ENCODE results near the gene ATP23.

Gene ATP23, protein sequence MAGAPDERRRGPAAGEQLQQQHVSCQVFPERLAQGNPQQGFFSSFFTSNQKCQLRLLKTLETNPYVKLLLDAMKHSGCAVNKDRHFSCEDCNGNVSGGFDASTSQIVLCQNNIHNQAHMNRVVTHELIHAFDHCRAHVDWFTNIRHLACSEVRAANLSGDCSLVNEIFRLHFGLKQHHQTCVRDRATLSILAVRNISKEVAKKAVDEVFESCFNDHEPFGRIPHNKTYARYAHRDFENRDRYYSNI

DNA sequence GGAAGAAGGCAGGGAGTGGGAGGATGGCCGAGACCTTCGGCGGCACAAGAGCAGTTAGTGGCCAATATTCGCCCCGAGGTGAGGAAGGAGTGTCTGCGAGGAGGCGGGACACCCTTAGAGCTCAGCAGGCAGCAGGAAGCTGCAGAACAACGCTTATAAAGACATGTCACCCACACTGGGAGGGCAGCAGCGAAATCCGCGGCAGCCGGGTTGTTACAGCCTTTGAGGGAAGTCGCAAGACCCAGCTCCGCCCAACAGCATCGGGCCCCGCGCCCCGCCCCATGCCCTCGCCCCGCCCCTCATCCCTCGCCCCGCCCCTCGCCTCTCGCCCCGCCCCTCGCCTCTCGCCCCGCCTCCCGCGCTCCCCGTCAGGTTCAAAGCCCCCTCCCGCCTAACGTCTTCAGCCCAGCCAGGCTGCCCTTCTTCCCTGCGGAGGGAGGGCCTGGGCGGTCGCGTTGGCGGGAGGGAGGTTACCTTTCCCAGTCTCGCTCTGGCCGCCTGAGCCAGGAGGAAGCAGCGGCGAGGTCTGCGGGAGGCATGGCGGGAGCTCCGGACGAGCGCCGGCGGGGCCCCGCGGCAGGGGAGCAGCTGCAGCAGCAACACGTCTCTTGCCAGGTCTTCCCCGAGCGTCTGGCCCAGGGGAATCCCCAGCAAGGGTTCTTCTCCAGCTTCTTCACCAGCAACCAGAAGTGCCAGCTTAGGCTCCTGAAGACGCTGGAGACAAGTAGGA lies at the start of gene ATP23:
ATP23 (plus strand) TSS at position 403 of the 730 bp plus-strand sequence; CDS start at position 538, 135 bp downstream.
- peak; percentile 36 for DNase-seq

DNA sequence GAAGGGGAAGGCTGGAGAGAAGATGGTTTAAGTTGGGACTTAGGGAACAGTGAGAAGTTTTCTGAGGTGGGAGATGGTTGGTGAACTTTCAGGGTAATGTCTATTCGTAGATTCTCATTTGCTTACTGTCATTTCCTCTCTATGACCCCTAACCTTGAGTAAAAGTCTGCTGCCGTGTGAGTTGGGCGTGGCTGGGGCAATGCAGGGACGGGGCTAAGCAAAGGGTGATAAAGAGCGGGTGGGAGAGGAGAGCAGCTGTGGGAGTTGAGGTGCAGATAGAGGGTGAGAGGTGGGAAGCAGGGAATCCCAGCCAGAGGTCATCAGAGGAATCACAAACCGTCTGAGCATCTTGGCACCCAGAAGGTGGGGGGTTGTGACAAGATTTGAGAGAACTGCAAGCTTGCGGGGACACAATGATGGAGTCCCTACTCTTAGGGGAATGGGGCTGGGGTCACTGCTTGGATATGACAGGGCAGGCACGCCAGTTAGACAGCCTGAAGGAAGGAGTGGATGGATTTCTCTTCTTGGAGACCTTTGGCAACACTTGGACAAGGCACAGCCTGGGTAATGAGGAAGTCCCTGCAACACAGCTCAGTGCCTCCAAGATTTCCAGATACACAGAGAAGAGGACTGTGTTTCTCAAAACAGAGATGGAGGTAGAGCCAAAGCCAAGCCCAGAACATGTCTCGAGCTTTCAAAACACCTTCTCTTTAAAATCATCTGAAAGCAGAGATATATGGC lies 49.0 kb upstream of the ATP23 start:
- no peak for DNase-seq

DNA sequence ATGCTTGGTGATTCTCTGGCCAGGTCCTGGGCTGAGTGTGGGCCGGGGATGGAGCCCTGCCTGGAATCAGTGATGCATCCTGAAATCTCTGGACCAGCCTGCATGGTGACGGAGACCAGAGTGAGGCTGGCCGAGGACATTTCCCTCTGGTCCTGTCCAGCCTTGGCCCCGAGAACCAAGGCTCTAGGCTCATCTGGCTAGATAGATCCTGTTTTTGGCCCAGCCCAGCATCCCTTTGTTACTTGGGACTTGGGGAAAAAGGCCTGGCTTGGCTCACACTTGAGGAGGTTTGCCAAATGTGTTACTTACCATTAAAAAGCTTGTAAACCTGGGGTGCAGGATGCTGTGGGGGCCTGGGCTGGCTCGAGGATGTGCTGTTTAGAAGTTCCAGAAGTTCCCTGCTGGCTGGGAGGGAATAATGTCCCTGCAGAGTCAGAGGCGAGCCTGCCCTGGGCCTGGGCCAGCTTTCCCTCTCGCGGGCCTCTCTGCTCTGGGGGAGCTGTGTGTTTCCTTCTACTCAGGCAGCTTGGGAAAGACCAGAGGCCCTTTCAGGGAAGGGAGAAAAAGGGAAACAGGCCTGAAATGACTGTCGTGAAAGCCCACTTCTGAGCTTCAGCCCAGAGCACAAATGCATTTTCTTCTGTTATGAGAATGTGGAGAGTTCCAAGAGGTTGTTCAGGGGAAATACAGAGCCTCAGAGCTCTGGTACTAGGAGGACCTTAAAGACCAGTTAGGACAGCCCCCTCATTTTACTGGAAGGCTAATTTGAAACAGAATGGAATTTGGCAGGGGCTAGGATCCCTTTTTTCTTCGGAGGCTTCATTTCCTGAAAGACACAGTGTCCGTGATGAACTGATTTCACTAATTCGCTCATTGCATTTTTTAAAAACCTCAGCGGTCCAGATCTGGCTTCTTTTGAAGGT lies 47.7 kb upstream of the ATP23 start:
- no peak for DNase-seq

DNA sequence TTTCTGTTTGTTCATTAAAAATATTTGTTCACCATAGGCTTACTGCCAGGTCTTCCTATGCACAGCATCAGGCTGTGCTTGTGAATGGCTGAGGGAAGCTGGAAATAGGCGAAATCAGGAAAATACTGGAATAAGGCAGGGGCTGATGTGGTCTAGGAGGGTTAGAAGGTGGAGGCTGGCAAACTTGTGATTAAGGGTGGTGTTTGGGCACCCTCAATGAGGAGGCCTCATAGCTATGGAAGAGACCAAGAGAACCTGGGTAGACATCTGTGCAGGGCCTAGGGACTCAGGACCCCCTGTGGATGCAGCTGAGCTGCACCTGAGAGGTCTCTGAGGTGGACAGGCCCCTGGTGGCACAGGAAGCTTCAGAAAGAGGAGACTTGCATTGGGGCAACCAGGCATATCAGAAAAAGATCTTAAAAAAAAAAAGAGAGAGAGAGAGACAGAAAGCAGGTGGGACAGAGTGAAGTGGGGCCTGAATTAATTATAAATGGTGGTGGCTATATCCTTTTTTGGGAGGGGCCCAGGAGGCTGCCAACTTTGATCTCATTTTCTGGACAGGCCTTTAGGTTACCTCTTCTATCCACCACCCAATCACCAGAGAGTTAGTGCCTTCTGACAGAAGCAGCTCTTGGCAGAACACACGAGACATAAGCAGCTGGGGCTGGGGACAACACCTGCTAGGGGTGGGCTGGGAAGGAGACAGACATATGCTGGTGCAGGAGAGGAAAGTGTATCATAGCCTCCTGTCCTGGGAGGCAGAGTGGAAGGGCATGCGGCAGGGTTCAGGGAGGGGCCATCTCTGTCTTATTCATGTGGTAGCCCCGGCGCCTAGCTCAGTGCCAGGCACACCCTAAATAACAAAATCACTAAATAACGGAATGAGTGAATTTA lies 46.7 kb upstream of the ATP23 start:
- DNase-seq: no peak

DNA sequence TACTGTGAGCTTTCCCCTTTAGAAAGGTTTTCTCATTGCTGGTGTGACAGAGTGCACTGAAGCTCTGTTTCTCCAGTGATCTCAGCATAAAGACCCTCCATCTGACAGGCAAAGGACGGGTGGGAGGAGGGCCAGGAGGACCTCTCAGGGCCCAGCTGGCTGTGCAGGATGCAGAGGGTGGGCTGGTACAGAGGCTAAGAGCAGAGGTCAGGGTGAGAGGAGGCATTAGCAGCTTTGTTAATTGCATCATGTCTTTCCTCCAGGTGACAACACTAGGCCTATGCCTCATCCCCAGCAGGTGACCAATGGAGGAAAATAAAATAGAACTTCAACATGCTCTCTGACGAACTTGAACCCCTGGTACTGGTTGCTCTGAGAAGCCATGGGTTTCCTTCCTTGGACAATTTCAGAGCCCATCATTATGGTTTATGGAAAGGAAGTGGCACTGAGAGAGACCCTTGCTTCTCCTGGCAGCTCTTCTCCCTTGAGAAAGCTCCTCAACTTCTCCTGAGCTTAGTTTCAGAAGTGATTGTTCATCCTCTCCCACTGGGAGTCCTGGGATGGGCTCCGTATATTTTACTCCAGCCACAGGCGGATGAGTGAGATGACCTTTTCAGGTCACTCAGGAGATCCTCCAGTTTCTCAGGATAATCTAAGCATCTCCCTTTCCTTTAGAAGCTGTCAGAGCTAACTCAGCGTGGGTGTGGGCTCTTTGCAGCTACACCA lies 45.8 kb upstream of the ATP23 start:
- no peak for DNase-seq

DNA sequence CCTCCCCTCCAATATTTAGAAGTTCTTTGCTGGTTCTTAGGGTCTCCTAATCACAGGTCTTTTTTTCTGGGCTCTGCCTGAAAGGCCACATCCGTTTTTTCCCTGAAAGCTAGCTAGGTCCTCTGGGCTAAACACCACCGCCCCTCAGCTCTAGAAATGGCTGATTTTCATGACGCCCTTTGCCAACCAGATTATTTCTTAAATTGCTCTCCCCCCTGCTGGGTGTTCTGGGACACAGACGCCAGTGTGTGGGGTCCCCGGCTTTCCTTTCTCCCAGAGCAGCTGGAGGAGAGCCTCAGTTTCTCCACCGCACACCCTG lies 45.3 kb upstream of the ATP23 start:
- no peak for DNase-seq

DNA sequence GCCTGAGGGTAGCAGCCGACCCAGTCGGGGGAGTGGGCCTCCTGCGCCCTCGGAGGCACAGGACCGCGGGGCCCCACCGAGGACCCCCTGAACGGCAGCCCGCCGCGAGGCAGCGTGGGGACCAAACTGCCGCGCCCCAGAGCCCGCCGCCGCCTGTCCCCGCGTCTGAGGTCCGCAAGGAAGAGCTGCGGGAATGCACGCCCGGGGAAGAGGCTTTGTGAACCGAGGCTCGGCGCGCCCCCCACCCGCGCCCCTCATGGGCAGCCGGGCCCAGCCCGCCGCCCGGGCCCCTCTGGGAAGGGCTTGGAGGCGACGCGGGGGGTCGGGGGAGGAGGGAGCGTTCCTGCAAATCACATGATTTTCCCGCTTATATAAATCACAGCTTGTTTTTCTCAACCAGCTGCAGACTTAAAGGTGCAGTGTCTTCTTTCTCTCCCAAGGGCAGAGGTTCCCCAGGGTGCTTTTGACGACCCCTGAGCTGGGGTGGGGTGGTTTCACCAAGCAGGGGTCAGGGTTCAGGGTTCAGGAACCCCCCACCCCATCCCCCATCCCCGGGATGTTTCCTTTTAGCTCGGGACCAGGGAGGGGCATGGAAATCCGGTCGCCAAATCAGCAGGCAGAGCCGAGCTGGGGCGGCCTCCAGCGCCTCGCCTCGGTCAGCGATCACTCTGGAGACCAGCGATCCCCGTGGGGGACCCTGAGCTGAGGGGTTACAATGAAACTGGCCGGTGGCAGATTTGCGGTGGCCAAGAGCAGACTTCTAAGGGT lies 44.7 kb upstream of the ATP23 start:
- no peak for DNase-seq

DNA sequence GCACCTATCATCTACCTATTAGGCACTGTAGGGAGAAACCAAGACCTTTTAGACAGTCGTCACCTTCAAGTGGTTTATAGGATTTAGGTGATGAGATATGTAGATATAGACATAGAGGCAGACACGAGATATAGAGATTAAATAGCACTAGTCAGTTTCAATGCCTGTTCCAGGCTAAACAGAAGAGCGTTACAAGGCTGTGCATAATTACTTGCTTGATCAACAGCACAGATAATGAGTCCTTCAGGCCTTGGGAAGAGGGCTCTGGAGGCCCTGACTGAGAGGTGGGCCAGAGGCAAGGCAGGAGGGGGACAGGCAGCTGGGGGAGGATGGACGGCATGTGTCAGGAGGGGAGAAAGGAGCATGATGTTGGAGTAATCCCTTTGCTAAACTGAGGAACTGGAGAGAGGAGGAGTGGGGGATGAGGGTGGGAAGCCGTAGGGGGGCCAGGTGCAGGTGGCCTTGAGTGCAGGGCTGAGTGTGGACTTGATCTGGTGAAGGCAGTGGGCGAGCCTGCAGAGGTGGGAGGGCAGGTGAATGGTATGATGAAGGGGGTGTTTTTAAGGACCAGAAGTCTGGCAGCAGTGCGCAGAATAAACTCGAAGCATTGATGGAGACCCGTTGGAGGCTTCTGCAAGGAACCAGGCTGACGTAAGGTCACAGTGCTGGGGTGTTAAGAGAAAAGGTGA lies 43.9 kb upstream of the ATP23 start:
- no peak for DNase-seq

DNA sequence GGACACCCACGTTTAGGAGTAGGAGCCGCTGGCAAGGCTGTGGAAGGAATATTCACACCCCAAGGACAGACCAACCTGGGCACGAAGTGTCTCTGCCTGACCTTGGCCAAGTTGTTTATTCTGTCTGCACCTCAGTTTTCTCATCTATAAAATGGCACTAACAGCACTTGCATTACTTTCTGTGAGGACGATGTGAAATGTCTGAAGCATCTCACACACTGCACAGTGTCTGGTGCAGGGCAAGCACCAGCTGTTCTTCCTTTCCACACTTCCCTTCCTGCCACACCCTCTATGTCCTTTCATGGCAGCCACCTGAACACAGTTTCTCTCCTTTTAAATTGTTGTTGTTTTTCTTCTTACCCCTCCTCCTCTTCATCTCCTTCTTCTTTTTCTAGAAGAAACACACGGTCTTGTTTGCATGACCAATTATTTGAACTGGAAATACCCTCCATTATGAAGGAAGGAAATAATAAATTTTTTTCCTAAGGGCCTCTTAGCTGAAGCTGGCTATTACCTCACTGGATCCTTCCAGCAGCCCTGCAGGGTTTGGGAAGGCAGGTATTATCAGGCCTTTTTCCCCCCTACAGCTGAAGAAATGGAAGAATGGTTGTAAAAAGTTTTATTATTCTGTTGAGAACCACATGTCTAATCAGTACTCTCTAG lies 42.9 kb upstream of the ATP23 start:
- no peak for DNase-seq

DNA sequence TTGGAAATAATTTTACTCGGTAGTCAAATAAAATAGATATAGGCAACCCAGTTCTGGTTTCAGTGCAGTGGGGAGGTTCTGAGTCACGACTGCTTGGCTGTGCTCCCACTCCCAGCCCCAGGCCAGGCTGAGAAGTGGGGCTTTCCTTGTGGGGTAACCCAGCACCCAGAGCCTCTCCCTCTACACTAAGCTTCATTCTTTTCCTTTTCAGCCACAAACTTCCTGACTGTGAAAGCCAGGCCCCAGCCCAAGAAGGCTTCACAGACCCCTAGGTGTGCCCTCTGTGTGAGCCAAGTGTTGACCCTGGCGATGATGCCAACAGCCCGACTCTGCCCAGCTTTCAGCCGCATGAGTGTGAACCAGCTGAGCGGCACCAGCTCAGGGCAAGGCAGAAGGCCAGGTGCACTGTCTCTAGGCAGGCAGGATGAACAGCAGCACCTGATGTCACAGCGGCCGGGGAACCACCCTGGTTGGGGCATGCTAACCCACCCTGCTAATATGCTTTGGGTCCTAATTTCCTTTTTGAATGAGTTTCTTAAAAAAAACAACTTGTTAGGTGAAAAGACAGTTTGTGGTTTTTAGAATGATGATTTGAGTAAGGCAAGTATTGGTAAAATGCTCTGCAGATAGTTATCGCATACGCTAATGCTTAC lies 42.2 kb upstream of the ATP23 start:
- no peak for DNase-seq

DNA sequence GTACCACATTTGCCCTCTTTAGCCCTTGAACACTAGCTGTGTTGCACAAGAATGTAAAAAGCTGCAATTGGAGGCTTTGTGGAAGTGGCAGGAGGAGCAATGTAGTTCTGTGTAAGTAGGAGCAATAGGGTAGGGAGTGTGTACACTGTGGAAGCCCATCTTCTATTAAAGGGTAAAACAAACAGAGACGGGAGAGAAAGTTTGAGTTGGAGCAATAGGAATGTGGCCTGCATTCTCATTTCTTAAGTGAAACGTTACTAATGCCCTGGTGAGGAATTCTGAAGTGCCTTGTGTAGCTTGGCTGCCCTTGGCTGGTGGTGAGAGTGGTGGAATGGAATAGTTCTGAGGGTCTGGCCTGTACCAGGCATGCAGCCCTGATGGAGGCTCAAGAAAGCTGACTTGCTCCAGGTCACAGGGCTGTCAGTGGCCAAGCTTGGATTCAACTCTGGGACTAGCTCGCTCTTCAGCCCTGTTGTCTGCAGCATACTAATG lies 38.8 kb upstream of the ATP23 start:
- no peak for DNase-seq

DNA sequence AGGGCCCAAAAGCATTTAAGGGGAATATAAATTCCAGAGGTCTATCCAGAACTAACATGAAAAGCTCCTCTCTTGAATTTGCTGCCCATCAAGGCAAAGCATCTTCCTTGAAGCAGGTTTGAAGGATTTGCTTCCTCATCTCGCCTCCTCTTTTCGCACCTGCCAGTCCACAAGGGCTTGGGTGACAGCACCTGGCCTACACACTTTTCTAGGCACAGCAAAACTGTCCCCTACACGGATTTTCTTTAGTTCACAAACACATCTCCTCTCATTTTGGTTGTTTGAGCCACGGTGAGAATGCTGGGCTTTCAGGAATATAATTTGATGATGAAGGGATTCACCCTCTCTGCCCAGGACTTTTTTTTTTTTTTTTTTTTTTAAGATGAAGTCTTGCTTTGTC lies 36.9 kb upstream of the ATP23 start:
- no peak for DNase-seq

DNA sequence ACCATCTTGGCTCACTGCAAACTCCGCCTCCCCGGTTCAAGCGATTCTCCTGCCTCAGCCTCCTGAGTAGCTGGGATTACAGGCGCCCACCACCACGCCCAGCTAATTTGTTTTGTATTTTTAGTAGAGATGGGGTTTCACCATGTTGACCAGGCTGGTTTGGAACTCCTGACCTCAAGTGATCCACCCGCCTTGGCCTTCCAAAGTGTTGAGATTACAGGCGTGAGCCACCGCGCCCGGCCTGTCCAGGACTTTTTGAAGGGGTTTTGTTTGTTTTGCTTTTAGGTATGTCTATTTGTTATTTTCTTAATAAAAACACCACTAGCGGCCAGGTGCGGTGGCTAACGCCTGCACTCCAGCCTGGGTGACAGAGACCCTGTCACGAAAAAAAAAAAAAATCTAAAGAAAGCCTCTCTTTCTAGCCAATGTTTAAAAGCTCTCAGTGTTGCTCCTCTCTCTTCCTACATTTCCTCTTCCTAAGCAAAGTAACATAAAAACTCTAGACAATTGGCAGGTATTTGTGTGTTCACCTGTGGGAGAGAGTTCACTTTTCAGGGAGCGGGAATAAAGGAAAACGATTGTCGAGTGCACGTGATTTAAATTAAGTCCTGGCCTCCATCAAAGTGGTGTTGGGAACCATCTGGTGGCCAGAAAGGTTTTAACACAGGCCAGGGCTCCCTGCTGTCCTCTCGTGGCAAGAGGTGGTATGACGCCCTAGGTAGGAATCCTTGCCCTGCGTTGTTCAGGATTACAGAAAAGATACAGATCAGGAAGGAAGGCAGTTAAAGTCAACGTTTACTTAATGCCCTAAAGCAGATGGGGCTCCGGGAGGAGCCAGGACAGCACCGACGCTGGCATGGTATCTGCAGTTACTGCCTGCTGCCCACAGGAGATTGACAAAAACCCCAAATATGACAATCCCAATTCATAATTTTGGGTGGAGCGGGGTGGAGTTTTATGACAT lies 36.2 kb upstream of the ATP23 start:
- peak; percentile 19 for DNase-seq

DNA sequence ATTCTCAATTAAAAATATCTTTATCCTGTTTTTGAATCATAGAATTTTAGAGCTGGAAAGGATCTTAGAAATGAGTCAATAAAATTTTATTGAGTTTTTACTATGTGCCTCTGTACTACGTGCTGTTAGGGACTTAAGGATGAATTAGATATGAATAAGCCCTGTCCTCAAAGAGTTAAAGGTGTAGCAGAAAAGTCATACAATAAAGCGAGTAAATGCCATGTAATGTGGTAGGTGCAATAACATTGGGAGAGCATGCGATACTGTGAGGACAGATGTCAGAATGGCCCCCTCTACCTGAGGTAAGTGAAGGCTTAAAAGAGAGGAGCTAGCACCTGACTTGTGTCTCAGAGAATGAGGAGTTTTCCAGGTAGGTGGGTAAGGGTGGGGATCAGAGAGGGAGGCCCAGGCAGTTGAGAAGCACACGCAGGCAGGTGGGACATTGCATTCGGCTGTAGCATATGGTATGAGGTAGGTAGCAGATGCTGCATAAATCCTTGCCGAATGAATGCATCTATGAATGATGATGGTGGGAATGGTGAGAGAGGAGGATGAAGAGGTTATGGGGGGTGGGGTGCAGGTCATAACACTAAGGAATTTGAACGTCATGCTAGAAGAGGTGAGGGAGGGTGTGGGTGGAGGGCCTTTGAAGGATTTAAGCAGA lies 35.4 kb upstream of the ATP23 start:
- DNase-seq: no peak

DNA sequence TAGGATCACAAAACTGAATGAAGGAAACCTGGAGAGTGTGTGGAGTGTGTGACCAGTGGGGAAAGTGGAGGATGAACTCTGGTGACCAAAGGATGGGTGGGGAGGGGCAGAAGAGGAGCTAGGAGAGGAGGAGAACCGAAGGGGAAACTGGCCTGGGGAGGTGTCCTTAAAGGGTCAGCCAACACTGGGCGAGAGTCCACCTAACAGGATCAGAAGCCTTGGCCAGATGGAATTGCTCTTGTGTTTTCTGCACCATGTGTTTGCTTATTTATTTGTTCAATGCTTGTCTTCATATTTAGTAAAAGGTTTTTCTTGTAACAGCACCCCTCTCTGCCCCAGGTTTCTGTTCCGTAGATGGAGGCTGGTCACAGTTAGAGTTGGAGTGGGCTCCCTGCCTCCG lies 34.5 kb upstream of the ATP23 start:
- DNase-seq: no peak

DNA sequence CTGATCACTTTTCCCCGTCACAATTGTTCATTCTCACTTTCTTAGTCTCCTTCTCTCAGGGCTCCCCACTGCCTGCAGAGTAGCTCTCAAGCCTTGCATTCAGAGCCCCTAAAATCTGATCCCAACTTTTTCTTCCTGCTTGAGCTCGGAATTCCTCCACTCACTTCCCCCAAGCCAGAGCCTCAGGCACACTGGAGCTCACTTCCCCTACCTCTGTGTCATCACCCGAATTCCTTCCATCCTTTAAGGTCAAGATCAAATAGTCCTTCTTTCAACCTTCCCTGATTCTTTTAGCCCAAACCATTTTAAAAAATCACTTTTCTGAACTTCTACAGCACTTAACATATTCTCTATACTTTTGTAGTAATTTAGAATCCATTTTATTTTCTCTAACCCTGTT lies 34.1 kb upstream of the ATP23 start:
- no peak for DNase-seq

DNA sequence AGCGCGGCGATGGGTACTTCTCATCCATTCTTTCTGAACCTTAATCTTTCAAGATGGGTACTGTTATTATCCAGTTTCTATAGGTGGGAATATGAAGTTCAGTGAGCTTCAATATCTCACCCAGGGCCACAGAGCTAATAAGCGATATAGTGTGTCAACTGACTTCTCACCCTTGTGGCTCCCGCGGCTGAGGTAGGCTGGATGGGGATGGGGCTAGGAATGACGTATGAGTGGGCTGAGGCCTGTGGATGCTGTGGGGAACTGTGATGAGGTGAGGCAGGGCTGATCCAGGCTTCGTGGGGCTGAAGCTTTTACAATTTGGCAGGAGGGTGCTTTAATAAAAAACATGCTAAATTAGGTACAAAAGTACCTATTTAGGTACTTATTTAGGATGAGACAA lies 32.9 kb upstream of the ATP23 start:
- no peak for DNase-seq

Data from KG1 (cell line).